HL-60 (cell line): ENCODE measurements around the gene PCSK7.

Source experiments
- DNase-seq, 2 experiments: peaks; one replicate each; pipeline ENCODE4 v3.0.0-alpha.2; 2010 to 2020; ENCODE audit warnings: low read depth in 1 of 2, low spot score in 1 of 2
- H3K27ac ChIP-seq: fragments of 250-450 bp; sonication (Bioruptor Pico); replicated peaks from 2 replicates; pipeline ENCODE4 v1.5.1; 2020; ENCODE audit warnings: mild to moderate bottlenecking, moderate library complexity
- H3K27me3 ChIP-seq: fragments of 250-450 bp; sonication (Bioruptor Pico); 2 replicates; pipeline ENCODE4 v1.5.1; 2021; ENCODE audit warnings: mild to moderate bottlenecking, moderate library complexity; ENCODE audit not compliant: insufficient read depth, poor library complexity, severe bottlenecking
- H3K4me3 ChIP-seq: replicated peaks from 2 replicates; pipeline ENCODE4 v1.5.1; 2011; ENCODE audit warnings: mild to moderate bottlenecking, control low read depth, low read length; ENCODE audit not compliant: insufficient read depth
- GABPA ChIP-seq: IDR thresholded peaks from 2 replicates; pipeline ENCODE4 v1.6.1; 2012; ENCODE audit warnings: low read depth
- POLR2AphosphoS5 ChIP-seq: IDR thresholded peaks from 2 replicates; pipeline ENCODE4 v1.6.1; 2012; ENCODE audit warnings: low read depth
- SPI1 ChIP-seq: IDR thresholded peaks from 2 replicates; pipeline ENCODE4 v1.6.1; 2012; ENCODE audit warnings: low read depth, mild to moderate bottlenecking, borderline replicate concordance
- TF ChIP-seq, protein P1 (sequence below): IDR thresholded peaks from one replicate; pipeline ENCODE4 v1.5.1; 2011; ENCODE audit warnings: low read length, control low read depth, inconsistent platforms; ENCODE audit not compliant: insufficient read depth
- TF ChIP-seq, protein P2 (sequence below): IDR thresholded peaks from 2 replicates; pipeline ENCODE4 v1.6.1; 2012; ENCODE audit warnings: low read depth; ENCODE audit not compliant: insufficient replicate concordance

The PCSK7 gene

DNA sequence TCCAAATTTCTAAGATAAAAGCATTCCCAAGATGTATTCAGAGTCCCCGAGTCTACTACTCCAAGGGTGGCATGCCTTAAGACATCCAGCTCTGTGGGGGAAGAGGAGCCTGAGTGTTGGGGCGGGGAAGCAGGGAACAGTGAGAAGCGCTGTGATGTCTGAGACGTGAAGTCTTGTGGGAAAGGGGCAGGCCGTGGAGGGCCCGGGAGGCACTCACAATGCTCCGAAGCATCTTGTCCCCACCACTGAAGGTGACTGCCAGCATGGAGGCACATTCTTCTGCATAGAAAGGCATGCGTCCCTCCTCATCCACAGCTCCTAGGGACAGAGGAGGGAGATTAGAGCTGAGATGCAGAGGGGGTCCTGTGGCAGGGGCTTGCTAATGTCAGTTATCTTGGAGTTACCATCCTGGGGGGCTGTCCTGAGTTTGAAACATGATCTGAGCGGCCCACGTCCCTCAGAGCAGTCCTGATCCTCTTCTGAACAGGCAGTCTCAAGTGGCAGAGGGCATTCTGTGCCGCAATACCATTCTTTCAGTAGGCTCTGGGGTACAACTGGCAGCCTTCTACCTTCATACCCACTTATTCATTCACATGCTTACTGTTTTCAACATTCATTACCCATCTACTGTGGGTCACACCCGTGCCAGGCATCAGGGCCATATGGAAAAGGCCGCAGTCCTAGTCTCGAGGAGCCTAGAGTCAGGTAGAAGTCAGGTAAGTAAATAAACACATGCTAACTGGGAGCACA is 8.7 kb downstream of the PCSK7 start:
- DNase-seq: no peak
- no peak overlapping the region for H3K27ac ChIP-seq
- no peak overlapping the region for H3K4me3 ChIP-seq
- TF ChIP-seq, protein P1, sequence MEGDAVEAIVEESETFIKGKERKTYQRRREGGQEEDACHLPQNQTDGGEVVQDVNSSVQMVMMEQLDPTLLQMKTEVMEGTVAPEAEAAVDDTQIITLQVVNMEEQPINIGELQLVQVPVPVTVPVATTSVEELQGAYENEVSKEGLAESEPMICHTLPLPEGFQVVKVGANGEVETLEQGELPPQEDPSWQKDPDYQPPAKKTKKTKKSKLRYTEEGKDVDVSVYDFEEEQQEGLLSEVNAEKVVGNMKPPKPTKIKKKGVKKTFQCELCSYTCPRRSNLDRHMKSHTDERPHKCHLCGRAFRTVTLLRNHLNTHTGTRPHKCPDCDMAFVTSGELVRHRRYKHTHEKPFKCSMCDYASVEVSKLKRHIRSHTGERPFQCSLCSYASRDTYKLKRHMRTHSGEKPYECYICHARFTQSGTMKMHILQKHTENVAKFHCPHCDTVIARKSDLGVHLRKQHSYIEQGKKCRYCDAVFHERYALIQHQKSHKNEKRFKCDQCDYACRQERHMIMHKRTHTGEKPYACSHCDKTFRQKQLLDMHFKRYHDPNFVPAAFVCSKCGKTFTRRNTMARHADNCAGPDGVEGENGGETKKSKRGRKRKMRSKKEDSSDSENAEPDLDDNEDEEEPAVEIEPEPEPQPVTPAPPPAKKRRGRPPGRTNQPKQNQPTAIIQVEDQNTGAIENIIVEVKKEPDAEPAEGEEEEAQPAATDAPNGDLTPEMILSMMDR: no peak
- TF ChIP-seq, protein P2, sequence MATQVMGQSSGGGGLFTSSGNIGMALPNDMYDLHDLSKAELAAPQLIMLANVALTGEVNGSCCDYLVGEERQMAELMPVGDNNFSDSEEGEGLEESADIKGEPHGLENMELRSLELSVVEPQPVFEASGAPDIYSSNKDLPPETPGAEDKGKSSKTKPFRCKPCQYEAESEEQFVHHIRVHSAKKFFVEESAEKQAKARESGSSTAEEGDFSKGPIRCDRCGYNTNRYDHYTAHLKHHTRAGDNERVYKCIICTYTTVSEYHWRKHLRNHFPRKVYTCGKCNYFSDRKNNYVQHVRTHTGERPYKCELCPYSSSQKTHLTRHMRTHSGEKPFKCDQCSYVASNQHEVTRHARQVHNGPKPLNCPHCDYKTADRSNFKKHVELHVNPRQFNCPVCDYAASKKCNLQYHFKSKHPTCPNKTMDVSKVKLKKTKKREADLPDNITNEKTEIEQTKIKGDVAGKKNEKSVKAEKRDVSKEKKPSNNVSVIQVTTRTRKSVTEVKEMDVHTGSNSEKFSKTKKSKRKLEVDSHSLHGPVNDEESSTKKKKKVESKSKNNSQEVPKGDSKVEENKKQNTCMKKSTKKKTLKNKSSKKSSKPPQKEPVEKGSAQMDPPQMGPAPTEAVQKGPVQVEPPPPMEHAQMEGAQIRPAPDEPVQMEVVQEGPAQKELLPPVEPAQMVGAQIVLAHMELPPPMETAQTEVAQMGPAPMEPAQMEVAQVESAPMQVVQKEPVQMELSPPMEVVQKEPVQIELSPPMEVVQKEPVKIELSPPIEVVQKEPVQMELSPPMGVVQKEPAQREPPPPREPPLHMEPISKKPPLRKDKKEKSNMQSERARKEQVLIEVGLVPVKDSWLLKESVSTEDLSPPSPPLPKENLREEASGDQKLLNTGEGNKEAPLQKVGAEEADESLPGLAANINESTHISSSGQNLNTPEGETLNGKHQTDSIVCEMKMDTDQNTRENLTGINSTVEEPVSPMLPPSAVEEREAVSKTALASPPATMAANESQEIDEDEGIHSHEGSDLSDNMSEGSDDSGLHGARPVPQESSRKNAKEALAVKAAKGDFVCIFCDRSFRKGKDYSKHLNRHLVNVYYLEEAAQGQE: no peak
- TF ChIP-seq GABPA (no peak), SPI1 (no peak), POLR2AphosphoS5 (no peak)
- H3K27me3 ChIP-seq: no peaks in the 10 kb centered on the region

DNA sequence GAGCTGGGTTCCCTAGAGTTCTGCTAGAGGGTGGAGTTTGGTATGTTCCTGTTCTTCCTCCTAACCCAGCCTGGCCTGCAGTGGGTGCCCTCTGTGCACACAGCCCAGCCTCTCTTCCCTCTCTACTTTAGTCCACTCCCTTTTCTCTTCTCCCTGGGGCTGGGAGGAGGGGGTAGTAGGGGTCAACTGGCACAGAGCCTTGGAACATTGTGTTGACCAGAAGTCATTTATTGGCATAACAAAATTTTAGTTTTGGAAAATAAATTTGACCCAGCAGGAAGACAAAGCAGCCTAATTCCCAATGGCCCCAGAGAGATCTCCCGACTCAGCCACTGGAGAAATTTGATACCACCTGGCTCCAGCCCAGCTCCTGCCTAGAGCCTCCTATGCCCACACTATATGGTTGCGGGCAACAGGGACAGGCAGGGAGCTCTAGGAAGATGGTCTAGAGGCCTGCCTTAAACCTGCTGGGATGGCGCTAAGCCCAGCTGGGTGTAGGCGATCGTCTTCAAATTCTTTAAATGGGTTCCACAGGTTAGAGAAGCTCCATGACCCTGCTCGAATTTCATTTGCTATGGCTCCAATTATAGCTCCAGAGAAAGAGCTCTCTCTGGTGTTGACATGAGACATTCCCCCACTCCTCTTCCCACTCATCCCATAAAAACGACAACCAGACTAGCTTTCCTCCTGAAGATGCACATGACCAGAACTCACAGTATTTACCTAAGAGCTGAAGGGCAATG is 9.9 kb downstream of the PCSK7 start:
- no peak overlapping the region for H3K4me3 ChIP-seq
- TF ChIP-seq GABPA: no peak
- TF ChIP-seq POLR2AphosphoS5: no peak
- TF ChIP-seq, protein P2: no peak
- no peak for TF ChIP-seq SPI1
- no peak overlapping the region for H3K27ac ChIP-seq
- no peak for DNase-seq
- H3K27me3 ChIP-seq: no peaks in the 10 kb centered on the region

DNA sequence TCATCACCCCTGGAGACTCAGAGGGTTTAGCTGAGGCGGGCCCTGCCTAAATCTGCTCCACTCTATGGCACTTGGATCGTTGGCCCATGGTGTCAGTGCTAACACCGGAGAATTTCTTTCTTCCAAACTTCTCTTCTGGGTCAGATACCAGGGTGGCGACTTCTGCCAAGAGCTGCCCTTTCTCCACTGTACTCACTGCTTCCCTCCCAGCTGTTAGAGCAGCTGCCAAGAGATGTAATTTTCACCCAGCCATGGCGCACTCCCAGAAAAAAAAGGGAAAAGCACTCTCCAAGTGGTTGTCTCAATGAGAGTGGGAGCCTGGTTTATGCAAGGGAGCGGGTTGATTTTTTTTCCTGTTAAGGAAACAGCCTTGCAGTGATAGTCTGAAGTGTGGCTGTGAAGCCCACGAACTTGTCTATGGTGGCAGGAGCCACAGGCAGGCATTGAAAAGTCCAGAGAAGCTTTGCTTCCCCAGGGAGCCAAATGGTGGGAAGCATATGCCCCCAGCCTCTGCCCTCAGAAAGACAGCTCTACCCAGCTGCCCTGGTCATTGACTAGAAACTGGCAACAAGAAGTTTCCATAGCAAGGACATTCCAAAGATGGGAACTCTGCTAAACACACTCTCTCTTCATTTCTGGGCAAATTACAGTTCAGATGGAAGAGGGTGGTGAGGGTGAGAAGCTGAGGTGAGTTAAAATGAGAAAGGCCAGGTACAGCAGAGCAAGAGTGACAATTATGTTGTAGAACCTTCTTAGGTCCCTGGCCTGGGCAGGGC is 10.7 kb downstream of the PCSK7 start:
- no peak for DNase-seq
- TF ChIP-seq POLR2AphosphoS5 (no peak), GABPA (no peak), SPI1 (no peak)
- TF ChIP-seq, protein P1: no peak
- TF ChIP-seq, protein P2: no peak
- H3K27me3 ChIP-seq: no peaks in the 10 kb centered on the region
- no peak overlapping the region for H3K27ac ChIP-seq
- H3K4me3 ChIP-seq: no peak overlapping the region
